ENCODE data around the gene RPLP2.
A peak's percentile ranks its signal among the peaks of the same experiment; 100 is the strongest.

Gene RPLP2

GRCh38 chr11:803770-804598 is 5.8 kb upstream of the RPLP2 start:
- DNase-seq, result no peak

GRCh38 chr11:804599-804964 is 5.2 kb upstream of the RPLP2 start:
- DNase-seq, result no peak

GRCh38 chr11:808427-809286 is 1.1 kb upstream of the RPLP2 start:
- no peak for DNase-seq

GRCh38 chr11:810040-810567 is 337 bp downstream of the RPLP2 start:
- DNase-seq, result no peak

- no peak for DNase-seq
These were observed 1.9 kb downstream of the RPLP2 start for GRCh38 chr11:811446-812245.

GRCh38 chr11:812390-812789 is 2.6 kb downstream of the RPLP2 start:
- no peak for DNase-seq

GRCh38 chr11:813072-813455 is 3.3 kb downstream of the RPLP2 start:
- DNase-seq, result no peak

GRCh38 chr11:813456-814096 is 3.8 kb downstream of the RPLP2 start:
- no peak for DNase-seq

GRCh38 chr11:815675-816432 is 6.1 kb downstream of the RPLP2 start:
- no peak for DNase-seq

- DNase-seq, result no peak
These were observed 6.6 kb downstream of the RPLP2 start for GRCh38 chr11:816433-816779.

- DNase-seq, result no peak
These were observed 8.8 kb downstream of the RPLP2 start, which contains the start of gene PNPLA2 for GRCh38 chr11:818396-819128. PNPLA2 (plus strand) TSS chr11:818914; CDS start chr11:819719, 805 bp downstream.

- peak in 13 of 14 donors; percentile 32 to 91 (median 78) for DNase-seq
These were observed 9.6 kb downstream of the RPLP2 start for GRCh38 chr11:819129-819931.

GRCh38 chr11:819943-820649 is 10.3 kb downstream of the RPLP2 start:
- DNase-seq, result peak in 9 of 14 donors; percentile 47 to 79 (median 69)

GRCh38 chr11:820655-821511 is 11.1 kb downstream of the RPLP2 start:
- peak in 7 of 14 donors; percentile 28 to 88 (median 37) for DNase-seq

GRCh38 chr11:821512-822371 is 12.0 kb downstream of the RPLP2 start:
- peak in 3 of 14 donors; percentile 27 to 47 (median 29) for DNase-seq

- DNase-seq, result no peak
These were observed 13.9 kb downstream of the RPLP2 start for GRCh38 chr11:823441-824291.
